Measurements from ENCODE around the gene CAMK1G.
A peak's percentile ranks its signal among the peaks of the same experiment; 100 is the strongest.

Gene CAMK1G

DNA sequence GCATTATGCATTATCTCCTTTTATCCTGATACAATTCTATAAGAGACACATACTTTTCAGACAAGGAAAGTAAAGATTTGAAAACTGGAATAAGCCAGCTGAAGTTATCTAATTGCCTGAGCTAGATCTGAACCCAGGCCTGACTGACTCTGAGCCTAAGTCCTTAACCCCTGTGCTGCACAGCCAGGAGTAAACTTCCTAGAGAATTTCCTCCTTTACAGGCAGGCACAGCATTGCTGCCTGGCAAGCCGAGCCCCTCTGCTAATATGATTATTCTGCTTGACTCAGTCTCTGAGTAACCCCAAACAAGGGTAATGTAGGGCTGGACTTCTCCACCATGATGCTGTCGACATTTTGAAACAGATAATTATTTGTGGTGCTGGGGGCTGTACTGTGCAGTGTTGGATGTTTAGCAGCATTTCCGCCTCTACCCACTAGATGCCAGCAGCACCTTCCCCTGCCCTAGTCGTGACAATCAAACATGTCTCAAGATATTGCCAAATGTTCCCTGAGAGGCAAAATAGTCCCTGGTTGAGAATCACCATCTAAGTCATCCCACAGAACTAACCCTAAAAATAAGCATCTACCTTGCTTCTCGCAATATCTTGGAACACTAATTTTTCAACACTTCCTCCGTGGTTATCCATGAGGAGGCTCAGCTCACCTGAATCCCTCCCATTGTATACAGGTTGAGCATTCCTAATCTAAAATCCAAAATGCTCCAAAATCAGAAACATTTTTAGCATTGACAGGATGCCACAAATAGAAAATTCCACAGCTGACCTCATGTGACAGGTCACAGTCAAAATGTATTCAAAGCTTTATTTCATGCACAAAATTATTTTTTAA lies 18.5 kb downstream of the CAMK1G start:
- no peaks in the 10 kb centered on the region for H3K36me3 ChIP-seq (ENCODE audit: control insufficient read depth, insufficient read depth, low read length)
- H3K27me3 ChIP-seq (replicated peaks; ENCODE audit: control insufficient read depth, insufficient read depth, low read length): 0 out of 2 replicates have a peak, but pooled peaks cover 2% of the 10 kb centered on the region
- peak; percentile 65 for TF ChIP-seq CTCF (IDR thresholded peaks at IDR 0.05; ENCODE audit: insufficient read depth, low read length, poor library complexity, severe bottlenecking)
- no peak overlapping the region for H3K4me3 ChIP-seq (replicated peaks; ENCODE audit: low read depth, low read length)
- no peak for DNase-seq (ENCODE audit: extremely low read depth, insufficient read length)

- no peak for DNase-seq (ENCODE audit: extremely low read depth, insufficient read length)
- no peaks in the 10 kb centered on the region for H3K36me3 ChIP-seq (ENCODE audit: control insufficient read depth, insufficient read depth, low read length)
- no peak for TF ChIP-seq CTCF (IDR thresholded peaks at IDR 0.05; ENCODE audit: insufficient read depth, low read length, poor library complexity, severe bottlenecking)
- H3K4me3 ChIP-seq (replicated peaks; ENCODE audit: low read depth, low read length): no peak overlapping the region
- 0 out of 2 replicates have a peak, but pooled peaks cover 2% of the 10 kb centered on the region for H3K27me3 ChIP-seq (replicated peaks; ENCODE audit: control insufficient read depth, insufficient read depth, low read length)
Measured at GRCh38 chr1:209603877-209604276, 20.4 kb downstream of the CAMK1G start.

GRCh38 chr1:209607102-209607794 lies 23.7 kb downstream of the CAMK1G start:
- peak; percentile 20 for DNase-seq (ENCODE audit: extremely low read depth, insufficient read length)
- no peaks in the 10 kb centered on the region for H3K36me3 ChIP-seq (ENCODE audit: control insufficient read depth, insufficient read depth, low read length)
- H3K4me3 ChIP-seq (replicated peaks; ENCODE audit: low read depth, low read length): no peak overlapping the region
- H3K27me3 ChIP-seq (replicated peaks; ENCODE audit: control insufficient read depth, insufficient read depth, low read length): no peaks in the 10 kb centered on the region
- no peak for TF ChIP-seq CTCF (IDR thresholded peaks at IDR 0.05; ENCODE audit: insufficient read depth, low read length, poor library complexity, severe bottlenecking)

GRCh38 chr1:209607795-209608178 lies 24.3 kb downstream of the CAMK1G start:
- DNase-seq (ENCODE audit: extremely low read depth, insufficient read length): peak; percentile 36
- H3K36me3 ChIP-seq (ENCODE audit: control insufficient read depth, insufficient read depth, low read length): no peaks in the 10 kb centered on the region
- no peak for TF ChIP-seq CTCF (IDR thresholded peaks at IDR 0.05; ENCODE audit: insufficient read depth, low read length, poor library complexity, severe bottlenecking)
- H3K4me3 ChIP-seq (replicated peaks; ENCODE audit: low read depth, low read length): no peak overlapping the region
- H3K27me3 ChIP-seq (replicated peaks; ENCODE audit: control insufficient read depth, insufficient read depth, low read length): no peaks in the 10 kb centered on the region

DNA sequence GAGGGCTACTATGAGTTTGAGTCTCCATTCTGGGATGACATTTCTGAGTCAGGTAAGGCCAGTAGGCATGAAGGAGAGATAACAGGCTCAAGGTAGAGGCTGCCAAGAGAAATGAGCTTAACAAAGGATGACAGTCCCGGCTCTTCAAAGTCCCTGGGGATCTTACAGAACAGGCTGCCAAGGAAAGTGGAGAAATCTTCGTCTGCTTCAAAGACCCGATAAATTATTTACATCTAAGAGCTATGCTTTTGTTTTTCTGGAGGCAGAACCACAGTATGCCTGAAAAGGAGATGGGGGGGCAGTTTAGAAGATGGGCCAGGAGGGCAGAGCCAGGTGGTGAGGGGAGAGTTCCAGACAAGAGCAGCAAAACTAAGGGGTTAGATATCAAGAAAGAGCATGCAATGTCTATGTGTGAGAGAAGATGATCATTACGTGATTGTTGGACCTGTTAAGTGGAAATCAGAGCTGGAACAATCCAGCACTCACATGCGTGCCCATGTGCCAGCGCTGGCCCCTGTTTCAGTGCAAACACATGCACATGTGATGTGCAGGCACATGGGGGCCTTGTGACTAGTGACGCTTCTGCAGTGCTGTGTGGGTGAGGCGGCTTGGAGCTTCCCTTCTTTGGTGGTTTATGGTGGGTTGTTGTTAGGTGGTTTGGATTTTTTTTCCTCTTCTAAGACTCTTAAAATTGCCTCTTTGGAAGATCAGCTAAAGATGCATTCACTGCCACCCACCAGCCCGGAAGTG lies 25.7 kb downstream of the CAMK1G start:
- no peak for TF ChIP-seq CTCF (IDR thresholded peaks at IDR 0.05; ENCODE audit: insufficient read depth, low read length, poor library complexity, severe bottlenecking)
- Histone ChIP-seq H3K36me3 (ENCODE audit: control insufficient read depth, insufficient read depth, low read length) (no peaks in the 10 kb centered on the region), H3K4me3 (replicated peaks; ENCODE audit: low read depth, low read length) (no peak overlapping the region), H3K27me3 (replicated peaks; ENCODE audit: control insufficient read depth, insufficient read depth, low read length) (peaks cover 3% of the 10 kb centered on the region; the same call in 1 of the 2 replicates)
- no peak for DNase-seq (ENCODE audit: extremely low read depth, insufficient read length)

Data from GM06990 (cell line).